Right lobe of liver (tissue), 4 donors: ENCODE results near the gene RARG.

ENCODE experiments used
- POLR2A ChIP-seq: fragments of 450-650 bp; IDR thresholded peaks from one replicate; pipeline ENCODE4 v1.6.1; 2017; ENCODE audit warnings: antibody characterized with exemption, mild to moderate bottlenecking
- TF ChIP-seq, protein P1 (sequence below), 4 donors: fragments of 200-600 bp in 3 of 4; fragments of 450-650 bp in 1 of 4; IDR thresholded peaks; one replicate each; pipeline versions ENCODE4 v1.5.1 to v1.8.0; 2016 to 2022; ENCODE audit warnings: antibody characterized with exemption in 4 of 4, mild to moderate bottlenecking in 2 of 4
- donor health status: DM: no; HTN: no; CAD: no.
- donor health status: DM: no; HTN: no; CAD: no.
- donor health status: DM: no; HTN: yes; CAD: no.

DNA sequence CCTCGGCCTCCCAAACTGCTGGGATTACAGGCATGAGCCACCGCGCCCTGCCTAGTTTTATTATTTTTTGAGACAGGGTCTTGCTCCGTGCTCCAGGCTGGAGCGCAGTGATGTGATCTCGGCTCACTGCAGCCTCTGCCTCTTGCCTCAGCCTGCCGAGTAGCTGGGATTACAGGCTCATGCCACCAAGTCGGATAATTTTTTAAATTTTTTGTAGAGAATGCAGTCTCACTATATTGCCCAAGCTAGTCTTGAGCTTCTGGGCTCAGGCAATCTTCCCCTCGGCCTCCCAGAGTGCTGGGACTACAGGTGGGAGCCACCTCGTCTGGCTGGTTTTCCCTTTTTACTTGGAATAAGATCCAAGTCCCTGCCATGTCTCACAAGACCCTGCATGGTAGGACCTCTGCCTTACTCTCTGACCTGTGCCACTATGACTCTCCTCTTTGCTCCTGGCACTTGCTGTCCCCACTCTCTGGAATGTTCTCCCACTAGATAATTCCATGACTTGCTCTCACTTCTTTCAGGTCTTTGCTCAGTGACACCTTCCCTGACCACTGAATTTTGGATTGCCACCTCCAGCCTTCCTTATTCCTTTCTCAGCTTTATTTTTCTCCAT lies 7.7 kb upstream of the RARG start:
- TF ChIP-seq, protein P1, sequence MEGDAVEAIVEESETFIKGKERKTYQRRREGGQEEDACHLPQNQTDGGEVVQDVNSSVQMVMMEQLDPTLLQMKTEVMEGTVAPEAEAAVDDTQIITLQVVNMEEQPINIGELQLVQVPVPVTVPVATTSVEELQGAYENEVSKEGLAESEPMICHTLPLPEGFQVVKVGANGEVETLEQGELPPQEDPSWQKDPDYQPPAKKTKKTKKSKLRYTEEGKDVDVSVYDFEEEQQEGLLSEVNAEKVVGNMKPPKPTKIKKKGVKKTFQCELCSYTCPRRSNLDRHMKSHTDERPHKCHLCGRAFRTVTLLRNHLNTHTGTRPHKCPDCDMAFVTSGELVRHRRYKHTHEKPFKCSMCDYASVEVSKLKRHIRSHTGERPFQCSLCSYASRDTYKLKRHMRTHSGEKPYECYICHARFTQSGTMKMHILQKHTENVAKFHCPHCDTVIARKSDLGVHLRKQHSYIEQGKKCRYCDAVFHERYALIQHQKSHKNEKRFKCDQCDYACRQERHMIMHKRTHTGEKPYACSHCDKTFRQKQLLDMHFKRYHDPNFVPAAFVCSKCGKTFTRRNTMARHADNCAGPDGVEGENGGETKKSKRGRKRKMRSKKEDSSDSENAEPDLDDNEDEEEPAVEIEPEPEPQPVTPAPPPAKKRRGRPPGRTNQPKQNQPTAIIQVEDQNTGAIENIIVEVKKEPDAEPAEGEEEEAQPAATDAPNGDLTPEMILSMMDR (IDR thresholded peaks at IDR 0.05): no peak
- TF ChIP-seq POLR2A: no peak
